ENCODE data around the gene C1orf167.

C1orf167 gene

GRCh38 chr1:11802973-11803885 lies 41.2 kb downstream of the C1orf167 start:
- peak; percentile 83 for DNase-seq

GRCh38 chr1:11803924-11804665 lies 42.1 kb downstream of the C1orf167 start:
- DNase-seq: peak; percentile 39

- peak; percentile 94 for DNase-seq
Observed at GRCh38 chr1:11804666-11805421, 42.9 kb downstream of the C1orf167 start.

- peak; percentile 100 for DNase-seq
Observed at GRCh38 chr1:11805422-11806306, 43.7 kb downstream of the C1orf167 start, which contains the start of the genes CLCN6 and MTHFR. TSS of gene CLCN6 (plus strand) at chr1:11806191. CDS start at chr1:11806263, 72 bp downstream. TSS of gene MTHFR (minus strand) at chr1:11805964. CDS start at chr1:11803116, 2,848 bp downstream.

GRCh38 chr1:11806307-11806936 lies 44.4 kb downstream of the C1orf167 start:
- peak; percentile 36 for DNase-seq

- no peak for DNase-seq
Observed at GRCh38 chr1:11807133-11807532, 45.1 kb downstream of the C1orf167 start.

- no peak for DNase-seq
Observed at GRCh38 chr1:11813021-11813420, 51.0 kb downstream of the C1orf167 start.

GRCh38 chr1:11817192-11817591 lies 55.2 kb downstream of the C1orf167 start:
- no peak for DNase-seq

- no peak for DNase-seq
Observed at GRCh38 chr1:11822091-11822490, 60.1 kb downstream of the C1orf167 start.

GRCh38 chr1:11823366-11824137 lies 61.6 kb downstream of the C1orf167 start:
- no peak for DNase-seq

GRCh38 chr1:11825131-11825530 lies 63.1 kb downstream of the C1orf167 start:
- no peak for DNase-seq

GRCh38 chr1:11826946-11827345 lies 65.0 kb downstream of the C1orf167 start:
- DNase-seq: no peak

- no peak for DNase-seq
Observed at GRCh38 chr1:11828511-11828910, 66.5 kb downstream of the C1orf167 start.

GRCh38 chr1:11831945-11832725 lies 70.1 kb downstream of the C1orf167 start:
- DNase-seq: no peak

- DNase-seq: no peak
Observed at GRCh38 chr1:11833497-11833896, 71.5 kb downstream of the C1orf167 start.

GRCh38 chr1:11833900-11834299 lies 71.9 kb downstream of the C1orf167 start:
- DNase-seq: no peak

GRCh38 chr1:11835441-11836225 lies 73.6 kb downstream of the C1orf167 start:
- DNase-seq: no peak

GRCh38 chr1:11836955-11837766 lies 75.2 kb downstream of the C1orf167 start:
- no peak for DNase-seq

Data from RPMI8226 (cell line).